HPDE6-E6E7 (cell line): Measurements from ENCODE around the gene ACP3.
"Not testable (repeated sequence)": the region's sequence is repeated elsewhere in the genome, so short reads cannot be mapped to it uniquely, and the experiment has no call there.

Experiments used
- DNase-seq: peaks from one replicate; pipeline ENCODE4 v3.0.0; 2011; ENCODE audit warnings: missing footprints; ENCODE audit errors: extremely low spot score

The ACP3 gene

GRCh38 chr3:132360717-132361116 lies 43.5 kb downstream of the ACP3 start:
- no peak for DNase-seq

GRCh38 chr3:132362329-132362728 lies 45.1 kb downstream of the ACP3 start:
- no peak for DNase-seq

- no peak for DNase-seq
These were observed 51.3 kb downstream of the ACP3 start for GRCh38 chr3:132368515-132368914.

GRCh38 chr3:132368962-132369361 lies 51.8 kb downstream of the ACP3 start:
- DNase-seq, result no peak

GRCh38 chr3:132376945-132377354 lies 59.7 kb downstream of the ACP3 start:
- not testable (repeated sequence) for DNase-seq

GRCh38 chr3:132378048-132378762 lies 61.0 kb downstream of the ACP3 start:
- DNase-seq, result no peak

- no peak for DNase-seq
These were observed 61.6 kb downstream of the ACP3 start for GRCh38 chr3:132378846-132379245.

GRCh38 chr3:132380920-132381319 lies 63.7 kb downstream of the ACP3 start:
- DNase-seq, result no peak

GRCh38 chr3:132381348-132381944 lies 64.2 kb downstream of the ACP3 start:
- no peak for DNase-seq

GRCh38 chr3:132382267-132382666 lies 65.1 kb downstream of the ACP3 start:
- DNase-seq, result no peak

GRCh38 chr3:132382688-132383194 lies 65.5 kb downstream of the ACP3 start:
- no peak for DNase-seq

- no peak for DNase-seq
These were observed 69.1 kb downstream of the ACP3 start for GRCh38 chr3:132386259-132386658.

GRCh38 chr3:132392675-132393074 lies 75.5 kb downstream of the ACP3 start:
- not testable (repeated sequence) for DNase-seq

- DNase-seq, result no peak
These were observed 77.1 kb downstream of the ACP3 start for GRCh38 chr3:132394320-132394719.

GRCh38 chr3:132395126-132395525 lies 77.9 kb downstream of the ACP3 start:
- no peak for DNase-seq

GRCh38 chr3:132396255-132396654 lies 79.0 kb downstream of the ACP3 start:
- no peak for DNase-seq

GRCh38 chr3:132396776-132397175 lies 79.6 kb downstream of the ACP3 start:
- DNase-seq, result not testable (repeated sequence)

- DNase-seq, result peak; percentile 49
These were observed 82.1 kb downstream of the ACP3 start for GRCh38 chr3:132399054-132399929.

GRCh38 chr3:132401255-132401654 lies 84.0 kb downstream of the ACP3 start:
- DNase-seq, result no peak

- DNase-seq, result no peak
These were observed 87.1 kb downstream of the ACP3 start for GRCh38 chr3:132404276-132404675.

GRCh38 chr3:132405188-132405587 lies 88.0 kb downstream of the ACP3 start:
- no peak for DNase-seq

GRCh38 chr3:132405609-132406299 lies 88.5 kb downstream of the ACP3 start:
- no peak for DNase-seq
